Vagina (tissue), 2 donors: Measurements from ENCODE around the gene TRMT2A. TPM values are rescaled to one million over a fixed set of nuclear protein-coding genes. Genes with fewer than 3 reads are reported as not detected.

Source experiments
- DNase-seq, 2 donors: peaks; one replicate each; pipeline ENCODE4 v3.0.0-alpha.2; 2017; ENCODE audit errors: extremely low spot score in 2 of 2
- H3K27ac ChIP-seq: fragments of 200-600 bp; sonication (generic); one replicate; pipeline ENCODE4 v1.5.1; 2019
- H3K27me3 ChIP-seq: fragments of 200-600 bp; sonication (generic); one replicate; pipeline ENCODE4 v1.5.1; 2019
- H3K36me3 ChIP-seq, 2 donors: fragments of 200-600 bp; sonication (generic); one replicate each; pipeline ENCODE4 v1.5.1; 2017 to 2019
- H3K4me1 ChIP-seq: fragments of 200-600 bp; sonication (generic); one replicate; pipeline ENCODE4 v1.5.1; 2019
- H3K4me3 ChIP-seq, 2 donors: fragments of 200-600 bp; sonication (generic); 1 replicate in 1 of 2; 2 replicates in 1 of 2; pipeline ENCODE4 v1.5.1; 2016 to 2019
- H3K9me3 ChIP-seq: fragments of 200-600 bp; sonication (generic); one replicate; pipeline ENCODE4 v1.5.1; 2019
- CTCF ChIP-seq, 3 experiments: fragments of 450-650 bp in 2 of 3; fragments of 200-600 bp in 1 of 3; sonication (generic) in 1 of 3; IDR thresholded peaks; one replicate each; pipeline ENCODE4 v1.5.1; 2017 to 2019; ENCODE audit warnings: antibody characterized with exemption in 3 of 3, mild to moderate bottlenecking in 2 of 3, moderate library complexity in 2 of 3
- POLR2A ChIP-seq, 2 donors: fragments of 450-650 bp; IDR thresholded peaks; one replicate each; pipeline ENCODE4 v1.6.1; 2017; ENCODE audit warnings: antibody characterized with exemption in 2 of 2, mild to moderate bottlenecking in 2 of 2, moderate library complexity in 2 of 2
- POLR2AphosphoS5 ChIP-seq, 2 donors: sonication (generic); formaldehyde crosslinking; IDR thresholded peaks; one replicate each; pipeline ENCODE4 v1.9.0; 2017; ENCODE audit warnings: antibody characterized with exemption in 2 of 2, mild to moderate bottlenecking in 2 of 2, low read depth in 1 of 2; ENCODE audit not compliant: insufficient read depth in 1 of 2
- intact Hi-C: fragments of 100-400 bp; cut with DNase I; formaldehyde crosslinking; loops from one replicate; pipeline ENCODE4 v1.15.1; 2023
- total RNA-seq: library from RNA; depleted of rRNA; stranded (reverse); fragments of >200 nt; gene quantifications from one replicate; pipeline ENCODE4 v1.2.3, GENCODE V29; 2016

The TRMT2A gene
- total RNA-seq, 1 donor from 2014 or later: 66.5 TPM

GRCh38 chr22:20131859-20132685, 15.0 kb upstream of the TRMT2A start:
- Histone ChIP-seq H3K4me3 (peak overlapping the region; percentile 97 to 100), H3K27ac (peak overlapping the region; percentile 57), H3K4me1 (peaks cover 59% of the 10 kb centered on the region), H3K27me3 (no peaks in the 10 kb centered on the region), H3K36me3 (peaks cover 0 to 5% of the 10 kb centered on the region in 2 donors), H3K9me3 (no peaks in the 10 kb centered on the region)
- intact Hi-C loops: loop anchor here (2.0 kb wide), 1 partner anchor 51 kb away; the partner anchor contains the start of gene DGCR8
- DNase-seq: no peak
- no peak for TF ChIP-seq CTCF (IDR thresholded peaks at IDR 0.05)
- TF ChIP-seq POLR2A (IDR thresholded peaks at IDR 0.05): no peak
- no peak for TF ChIP-seq POLR2AphosphoS5 (IDR thresholded peaks at IDR 0.05; ENCODE audit: insufficient read depth in 1 of 2, low read depth in 1 of 2)

- peaks cover 0 to 5% of the 10 kb centered on the region in 2 donors for H3K36me3 ChIP-seq
- peak within 1 kb of the TSS; percentile 89 for H3K27ac ChIP-seq
- H3K9me3 ChIP-seq: no peaks in the 10 kb centered on the region
- no peak for TF ChIP-seq POLR2AphosphoS5 (IDR thresholded peaks at IDR 0.05; ENCODE audit: insufficient read depth in 1 of 2, low read depth in 1 of 2)
- no peak for TF ChIP-seq POLR2A (IDR thresholded peaks at IDR 0.05)
- no peak for TF ChIP-seq CTCF (IDR thresholded peaks at IDR 0.05)
- DNase-seq: no peak
- H3K4me1 ChIP-seq: peaks cover 54% of the 10 kb centered on the region
- H3K4me3 ChIP-seq: peak within 1 kb of the TSS; percentile 97 to 100
- intact Hi-C loops: loop anchor here (2.0 kb wide), 1 partner anchor 51 kb away; the partner anchor contains the start of gene DGCR8
- no peaks in the 10 kb centered on the region for H3K27me3 ChIP-seq
Measured at GRCh38 chr22:20131597-20131858, 14.5 kb upstream of the TRMT2A start, which contains the start of gene ZDHHC8. Gene ZDHHC8 (plus strand): TSS chr22:20131804. CDS start chr22:20131948, 144 bp downstream.

GRCh38 chr22:20130731-20131596, 13.9 kb upstream of the TRMT2A start:
- intact Hi-C loops: loop anchor here (2.0 kb wide), 1 partner anchor 50 kb away; the partner anchor contains the start of gene DGCR8
- H3K36me3 ChIP-seq: peaks cover 0 to 10% of the 10 kb centered on the region in 2 donors

GRCh38 chr22:20130319-20130718, 13.3 kb upstream of the TRMT2A start:
- no peaks in the 10 kb centered on the region for H3K27me3 ChIP-seq
- no peaks in the 10 kb centered on the region for H3K9me3 ChIP-seq
- intact Hi-C loops: loop anchor here (2.0 kb wide), 1 partner anchor 50 kb away; the partner anchor contains the start of gene DGCR8
- peak overlapping the region; percentile 89 for H3K27ac ChIP-seq
- DNase-seq: no peak
- TF ChIP-seq CTCF (IDR thresholded peaks at IDR 0.05) (no peak), POLR2A (IDR thresholded peaks at IDR 0.05) (no peak), POLR2AphosphoS5 (IDR thresholded peaks at IDR 0.05; ENCODE audit: insufficient read depth in 1 of 2, low read depth in 1 of 2) (no peak)
- H3K36me3 ChIP-seq: peaks cover 0 to 16% of the 10 kb centered on the region in 2 donors
- H3K4me3 ChIP-seq: peak overlapping the region in 1 of 2 donors; percentile 97
- peaks cover 42% of the 10 kb centered on the region for H3K4me1 ChIP-seq

More at GRCh38 chr22:20130731-20131596, 13.9 kb upstream of the TRMT2A start:
- Histone ChIP-seq H3K4me1 (peaks cover 48% of the 10 kb centered on the region), H3K4me3 (peak overlapping the region; percentile 97 to 100), H3K27me3 (no peaks in the 10 kb centered on the region), H3K27ac (peak overlapping the region; percentile 89), H3K9me3 (no peaks in the 10 kb centered on the region)
- DNase-seq: no peak
- no peak for TF ChIP-seq POLR2A (IDR thresholded peaks at IDR 0.05)
- peak in 1 of 2 donors; percentile 35 for TF ChIP-seq POLR2AphosphoS5 (IDR thresholded peaks at IDR 0.05; ENCODE audit: insufficient read depth in 1 of 2, low read depth in 1 of 2)

GRCh38 chr22:20129747-20130014, 12.7 kb upstream of the TRMT2A start:
- Histone ChIP-seq H3K27me3 (no peaks in the 10 kb centered on the region), H3K9me3 (no peaks in the 10 kb centered on the region), H3K4me3 (no peak overlapping the region), H3K4me1 (peaks cover 35% of the 10 kb centered on the region), H3K27ac (no peak overlapping the region), H3K36me3 (peaks cover 0 to 23% of the 10 kb centered on the region in 2 donors)
- no peak for TF ChIP-seq POLR2AphosphoS5 (IDR thresholded peaks at IDR 0.05; ENCODE audit: insufficient read depth in 1 of 2, low read depth in 1 of 2)
- no peak for TF ChIP-seq POLR2A (IDR thresholded peaks at IDR 0.05)
- no peak for TF ChIP-seq CTCF (IDR thresholded peaks at IDR 0.05)
- intact Hi-C loops: loop anchor here (2.0 kb wide), 1 partner anchor 49 kb away; the partner anchor contains the start of gene DGCR8
- no peak for DNase-seq
